ENCODE measurements around the gene AVP. TPM values are rescaled to one million over a fixed set of nuclear protein-coding genes. Genes with fewer than 3 reads are reported as not detected.

AVP gene
- total RNA-seq, 1 donor from 2014 or later, result not detected

- Histone ChIP-seq H3K9me3 (no peaks in the 10 kb centered on the region), H3K36me3 (peaks cover 75% of the 10 kb centered on the region), H3K4me3 (no peak overlapping the region), H3K27ac (no peak overlapping the region), H3K4me1 (no peaks in the 10 kb centered on the region), H3K27me3 (ENCODE audit: low read depth) (no peaks in the 10 kb centered on the region)
- intact Hi-C loops (cut with DNase I), result no loop called here
- DNase-seq, result no peak
- ATAC-seq, result no peak
- TF ChIP-seq CTCF (IDR thresholded peaks at IDR 0.05), result no peak
Observed at GRCh38 chr20:3032624-3033023, 51.9 kb downstream of the AVP start.

Other genes starting within 250 kb of the AVP start
- 43.5 TPM for gene PCED1A, start 244.1 kb downstream of the AVP start, total RNA-seq
- 35.8 TPM for gene VPS16, start 244.0 kb downstream of the AVP start, total RNA-seq
- gene PTPRA, start 211.2 kb downstream of the AVP start, total RNA-seq, result 63.3 TPM
- not detected for gene GNRH2, start 41.1 kb downstream of the AVP start, total RNA-seq
- gene MRPS26, start 38.7 kb downstream of the AVP start, total RNA-seq, result 31.0 TPM
- not detected for gene OXT, start 13.1 kb downstream of the AVP start, total RNA-seq
- 16.4 TPM for gene FASTKD5, start 75.1 kb upstream of the AVP start, total RNA-seq
- gene UBOX5, start 75.1 kb upstream of the AVP start, total RNA-seq, result 5.8 TPM
- gene LZTS3, start 88.8 kb upstream of the AVP start, total RNA-seq, result 18.5 TPM
- gene DDRGK1, start 120.0 kb upstream of the AVP start, total RNA-seq, result 89.8 TPM
- gene ITPA, start 124.8 kb upstream of the AVP start, total RNA-seq, result 40.9 TPM
- gene SLC4A11, start 154.5 kb upstream of the AVP start, total RNA-seq, result 5.0 TPM